NK-92 (cell line): ENCODE data around the gene LITAFD.
A peak's percentile ranks its signal among the peaks of the same experiment; 100 is the strongest.
"Not testable (repeated sequence)": the region's sequence is repeated elsewhere in the genome, so short reads cannot be mapped to it uniquely, and the experiment has no call there.

Experiments used
- DNase-seq: peaks from one replicate; lab custom pipeline; 2025; ENCODE audit not compliant: unreplicated experiment; lab: John Stamatoyannopoulos, UW

LITAFD gene

DNA sequence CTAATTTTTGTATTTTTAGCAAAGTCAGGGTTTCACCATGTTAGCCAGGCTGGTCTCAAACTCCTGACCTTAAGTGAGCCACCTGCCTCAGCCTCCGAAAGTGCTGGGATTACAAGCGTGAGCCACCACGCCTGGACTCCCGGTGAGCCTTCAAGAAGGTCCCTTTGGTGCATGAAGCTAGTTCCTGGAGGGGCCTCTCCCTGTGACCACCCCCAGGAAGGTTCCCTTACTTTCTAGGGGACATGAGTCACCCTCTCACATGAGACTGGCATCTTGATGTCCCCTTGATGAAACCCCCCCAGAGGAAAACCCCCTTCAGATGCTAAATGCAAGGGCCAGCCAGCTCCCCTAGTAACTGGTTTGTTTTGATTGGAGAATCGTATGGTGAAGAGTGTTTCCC lies 26.2 kb upstream of the LITAFD start:
- no peak for DNase-seq

DNA sequence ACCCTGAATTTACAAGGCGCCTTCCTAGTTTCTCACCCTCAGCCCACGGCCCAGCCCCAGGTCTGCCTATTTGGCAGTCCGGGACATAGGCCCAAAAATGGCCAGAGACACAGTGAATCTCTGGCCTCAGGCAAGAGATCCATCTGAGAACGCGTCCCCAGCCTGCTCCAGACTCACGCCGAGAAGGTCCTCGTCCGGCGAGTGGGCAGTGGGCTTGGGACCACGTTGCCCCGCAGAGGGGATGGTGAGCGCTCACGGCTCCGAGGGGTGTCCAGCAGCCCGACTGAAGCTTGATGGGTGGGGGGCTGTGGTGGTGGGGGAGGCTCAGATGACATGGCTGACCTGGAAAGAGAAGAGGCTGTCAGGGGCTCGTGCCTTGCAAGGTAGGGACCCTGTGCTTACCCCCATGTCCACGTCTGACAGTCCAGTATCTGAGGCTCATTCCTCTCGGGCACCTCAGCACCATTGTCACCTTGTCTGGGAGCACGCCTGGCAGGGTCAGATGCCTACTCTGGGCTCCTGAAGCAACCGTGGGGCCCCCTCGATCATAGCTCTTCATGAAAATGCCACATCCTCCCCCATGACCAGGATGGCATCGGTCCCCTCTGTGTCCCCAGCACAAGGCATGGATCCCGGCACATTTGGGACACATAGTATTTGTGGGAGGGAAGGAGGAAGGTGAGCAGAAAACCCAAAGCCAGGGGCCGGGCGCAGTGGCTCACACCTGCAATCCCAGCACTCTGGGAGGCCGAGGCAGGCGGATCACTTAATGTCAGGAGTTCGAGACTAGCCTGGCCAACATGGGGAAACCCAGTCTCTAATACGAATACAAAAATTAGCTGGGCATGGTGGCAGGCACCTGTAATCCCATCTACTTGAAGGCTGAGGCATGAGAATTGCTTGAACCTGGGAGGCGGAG lies 22.9 kb upstream of the LITAFD start:
- no peak for DNase-seq

DNA sequence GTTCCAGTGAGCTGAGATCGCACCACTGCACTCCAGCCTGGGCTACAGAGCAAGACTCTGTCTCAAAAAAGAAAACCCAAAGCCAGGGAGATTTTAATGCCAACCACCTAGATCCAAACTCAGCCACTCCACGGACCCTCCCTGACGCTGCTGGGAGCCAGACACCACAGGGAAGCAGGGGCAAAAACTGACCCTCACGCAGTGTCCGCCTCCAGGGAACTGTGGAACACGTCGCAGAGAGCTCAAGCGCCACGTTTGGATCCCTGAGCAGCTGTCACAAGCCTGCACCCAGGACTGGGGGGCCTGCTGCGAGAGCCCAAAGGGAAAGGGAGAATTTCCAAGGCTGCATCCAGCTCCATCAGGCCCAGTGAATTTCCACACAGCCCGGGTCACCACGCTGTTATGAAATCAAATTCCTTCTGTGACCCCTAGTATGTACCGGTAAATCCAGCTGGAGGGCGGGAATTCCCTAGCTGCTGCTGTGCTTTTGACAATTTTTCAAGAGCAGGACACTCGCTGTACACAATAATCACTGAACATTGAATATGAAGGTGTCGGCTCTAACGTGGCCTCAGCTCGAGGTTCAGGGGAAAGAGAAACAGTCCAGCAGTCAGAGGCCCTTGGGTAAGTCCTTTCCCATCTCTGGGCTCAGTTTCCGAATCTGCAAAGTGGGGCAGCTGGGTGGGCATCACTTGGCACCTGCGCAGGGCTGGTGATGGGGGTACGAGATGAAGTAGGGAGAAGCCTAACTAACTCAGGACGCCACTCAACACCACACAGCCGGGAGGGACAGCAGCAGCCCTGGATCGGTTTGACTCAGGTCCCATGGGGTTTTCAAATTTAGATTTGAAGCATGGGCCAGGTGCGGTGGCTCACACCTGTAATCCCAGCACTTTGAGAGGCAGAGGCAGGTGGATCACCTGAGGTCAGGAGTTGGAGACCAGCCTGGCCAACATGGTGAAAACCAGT lies 22.0 kb upstream of the LITAFD start:
- no peak for DNase-seq

DNA sequence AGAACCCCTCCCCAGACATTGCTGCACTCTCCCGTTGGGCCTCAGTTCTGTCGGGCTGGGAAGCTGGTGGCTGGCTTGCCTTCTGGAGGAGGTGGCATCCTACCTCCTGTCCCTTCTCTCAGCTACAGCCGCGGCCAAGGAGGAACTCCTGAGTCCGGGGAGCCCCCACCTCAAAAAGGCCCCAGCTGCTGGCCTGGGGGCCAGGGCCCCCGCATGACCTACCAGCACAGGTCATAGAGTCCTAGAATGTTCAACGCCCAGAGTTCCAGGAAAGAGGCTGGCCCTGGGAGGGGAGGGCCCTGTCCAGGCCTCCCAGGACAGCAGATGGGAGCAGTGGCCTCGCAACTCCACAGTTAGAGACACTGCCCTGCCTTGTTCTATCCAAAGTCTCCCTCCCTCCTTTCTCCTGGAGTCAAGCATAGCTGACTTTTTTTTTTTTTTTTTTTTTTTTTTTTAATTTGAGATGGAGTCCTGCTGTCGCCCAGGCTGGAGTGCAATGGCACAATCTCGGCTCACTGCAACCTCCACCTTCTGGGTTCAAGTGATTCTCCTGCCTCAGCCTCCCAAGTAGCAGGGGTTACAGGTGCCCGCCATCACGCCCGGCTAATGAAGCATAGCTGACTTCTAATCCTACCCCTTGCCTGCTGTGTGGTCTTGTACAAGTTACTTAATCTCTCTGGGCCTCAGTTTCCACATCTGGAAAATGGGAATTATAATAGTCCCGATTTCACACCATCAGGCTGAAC lies 20.4 kb upstream of the LITAFD start:
- DNase-seq: no peak

DNA sequence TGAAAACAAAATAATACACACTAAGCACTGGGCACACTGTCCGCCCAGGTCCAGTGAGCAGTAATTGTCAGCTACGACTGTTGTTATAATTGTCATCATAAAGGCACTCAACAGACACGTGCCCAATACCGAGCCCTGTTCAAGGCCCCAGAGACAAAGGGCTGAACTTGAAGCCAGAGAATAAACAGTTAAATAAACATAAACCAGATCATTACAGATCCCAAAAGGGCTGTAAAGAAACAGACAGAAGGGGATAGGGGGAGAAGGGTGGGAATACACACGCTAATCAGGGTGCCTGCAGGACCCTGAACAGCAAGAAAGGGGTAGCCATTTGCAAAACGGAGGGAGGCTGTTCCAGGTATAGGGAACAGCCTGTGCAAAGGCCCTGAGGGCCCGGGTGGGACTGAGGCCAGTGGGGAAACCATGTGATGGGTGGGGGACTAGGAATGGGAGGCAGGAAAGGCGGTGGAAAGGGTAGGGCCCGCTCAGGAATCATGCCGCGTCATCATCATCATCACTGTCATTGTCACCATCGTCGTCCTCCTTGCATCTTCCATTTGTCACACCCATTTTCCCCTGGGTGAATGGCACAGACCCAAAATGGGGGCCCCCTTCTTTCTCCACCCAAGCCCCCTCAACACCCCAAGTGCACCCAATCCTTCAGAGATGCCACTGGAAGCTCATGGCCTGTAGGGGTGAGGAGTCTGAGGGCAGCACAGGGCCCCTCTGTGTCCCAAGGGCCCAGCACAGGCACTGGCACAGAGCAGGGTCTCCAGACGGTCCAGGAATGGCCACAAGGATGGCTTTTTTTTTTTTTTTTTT lies 19.6 kb upstream of the LITAFD start:
- DNase-seq: no peak

DNA sequence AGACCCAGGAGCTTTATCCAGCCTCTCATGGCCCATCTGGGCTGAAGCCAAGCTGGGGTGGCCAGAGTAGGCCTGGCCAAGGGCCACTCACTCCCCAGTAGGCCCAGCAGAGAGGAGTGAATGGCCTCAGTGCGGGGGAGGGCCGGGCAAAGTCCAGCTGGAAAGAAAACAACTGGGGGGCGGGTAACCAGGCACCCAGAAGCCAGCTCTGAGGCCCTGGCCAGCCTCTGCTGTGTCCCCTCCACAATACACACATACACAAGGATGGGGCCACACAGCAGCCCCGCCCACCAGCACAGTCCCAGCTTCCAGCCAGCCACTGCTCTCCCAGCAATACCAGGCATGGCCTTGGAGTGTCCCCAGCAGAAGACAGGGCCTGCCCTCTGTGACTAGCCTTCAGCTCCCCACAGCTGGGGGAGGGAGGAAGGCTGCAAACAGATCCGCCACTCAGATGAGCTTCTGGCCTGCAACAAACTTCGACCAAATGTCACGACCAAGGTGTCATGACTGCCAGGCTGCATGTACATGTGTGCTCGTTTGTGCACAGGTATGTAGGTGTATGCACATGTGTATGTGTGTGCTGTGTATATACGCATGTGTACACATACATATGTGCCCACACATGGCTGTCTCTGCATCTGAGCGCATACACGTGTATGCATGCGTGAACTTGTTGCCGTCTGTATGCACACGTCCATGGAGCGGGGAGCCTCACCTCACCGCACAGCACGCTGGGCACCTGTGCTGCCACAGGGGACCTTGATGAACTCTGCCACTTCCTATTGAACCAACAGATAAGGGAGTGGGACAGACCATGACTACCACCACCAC lies 18.3 kb upstream of the LITAFD start:
- no peak for DNase-seq

DNA sequence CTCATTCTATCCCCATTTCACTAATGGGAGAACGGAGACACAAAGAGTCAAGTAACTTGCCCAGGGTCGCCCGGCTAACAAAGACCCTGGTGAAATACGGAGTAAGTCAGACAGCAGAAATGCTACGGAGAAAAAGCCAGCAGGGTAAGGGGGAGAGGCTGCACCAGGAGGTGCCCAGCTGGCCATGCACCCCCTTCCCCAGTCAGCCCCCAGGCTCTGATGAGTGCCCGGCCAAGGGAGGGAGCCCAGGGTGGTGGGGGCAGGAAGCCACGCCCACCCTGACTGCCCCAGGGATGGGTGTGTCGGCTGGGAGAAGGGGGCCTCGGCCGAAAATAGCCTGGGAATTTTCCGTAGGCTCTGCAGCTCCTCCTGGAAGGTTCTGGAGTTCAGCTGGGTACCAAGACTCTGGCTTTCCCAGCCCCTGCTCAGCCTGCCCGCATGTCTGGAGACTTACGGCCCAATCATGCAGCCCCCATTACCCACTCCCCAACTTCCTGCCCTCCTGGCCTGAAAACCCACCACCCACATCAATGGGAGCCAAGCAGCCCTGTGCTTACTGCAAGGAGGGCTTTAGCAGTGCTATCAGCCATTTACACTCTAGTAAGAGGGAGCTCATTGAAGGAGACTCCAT lies 17.6 kb upstream of the LITAFD start:
- DNase-seq: no peak

DNA sequence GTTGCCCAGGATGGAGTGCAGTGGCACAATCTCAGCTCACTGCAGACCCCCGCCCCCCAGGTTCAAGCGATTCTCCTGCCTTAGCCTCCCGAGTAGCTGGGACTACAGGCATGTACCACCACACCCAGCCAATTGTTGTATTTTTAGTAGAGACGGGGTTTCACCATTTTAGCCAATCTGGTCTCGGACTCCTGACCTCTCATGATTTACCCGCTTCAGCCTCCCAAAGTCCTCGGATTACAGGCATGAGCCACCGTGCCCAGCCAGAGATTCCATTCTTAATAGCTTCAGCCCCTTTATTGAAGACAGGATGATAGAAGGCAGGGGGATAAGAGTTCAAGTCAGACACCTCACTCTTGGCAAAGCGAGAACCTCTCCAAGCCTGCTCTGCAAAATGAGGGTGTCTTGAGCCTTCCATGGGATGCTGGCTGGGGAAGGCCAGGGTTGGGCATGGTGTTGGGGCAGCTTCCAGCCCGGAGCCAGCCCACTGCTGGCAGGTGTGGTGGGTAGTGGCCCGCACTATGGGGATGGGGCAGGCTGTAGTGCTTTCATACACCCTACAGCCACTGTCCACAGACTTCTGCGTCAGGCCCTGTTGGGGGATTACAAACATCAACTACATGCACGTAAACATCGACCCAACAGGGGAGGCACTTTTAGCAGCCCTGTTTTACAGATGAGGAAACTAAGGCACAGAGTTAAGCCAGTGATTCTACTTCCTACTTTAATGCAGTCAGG lies 16.8 kb upstream of the LITAFD start:
- no peak for DNase-seq

DNA sequence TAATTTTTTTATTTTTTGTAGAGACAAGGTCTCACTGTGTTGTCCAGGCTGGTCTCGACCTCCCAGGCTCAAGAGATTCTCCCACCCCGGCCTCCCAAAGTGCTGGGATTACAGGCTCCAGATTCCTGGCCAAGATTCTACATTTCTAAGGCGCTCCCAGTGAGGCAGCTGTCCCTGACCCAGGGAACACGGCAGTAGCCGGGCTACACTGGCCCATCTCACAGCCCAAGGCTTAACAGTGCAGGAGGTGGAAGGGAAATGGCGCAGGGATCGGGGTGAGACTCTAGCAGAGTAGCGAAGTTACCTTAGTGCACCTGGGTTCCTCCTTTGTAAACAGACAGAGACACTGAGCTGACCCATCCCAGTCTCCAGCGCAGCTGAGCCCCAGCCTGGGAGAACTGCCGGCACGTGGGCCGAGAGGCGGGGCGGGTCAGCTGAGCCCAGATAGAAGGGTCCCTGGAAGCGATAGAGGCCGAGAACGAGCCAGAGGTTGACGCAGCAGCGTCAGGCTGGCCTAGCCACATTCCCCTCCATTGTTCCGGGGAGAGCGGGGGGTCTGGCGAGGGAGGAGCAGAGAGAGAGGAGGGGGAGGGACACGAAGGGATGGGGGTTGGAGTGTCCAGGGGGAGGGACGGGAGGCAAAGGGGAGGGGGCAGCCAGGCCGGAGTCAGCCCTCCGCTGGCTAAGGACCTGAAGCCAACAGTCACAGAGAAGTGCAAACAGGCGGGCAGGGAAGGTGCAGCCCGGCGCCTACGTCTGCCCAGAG lies 15.8 kb upstream of the LITAFD start:
- DNase-seq: no peak

DNA sequence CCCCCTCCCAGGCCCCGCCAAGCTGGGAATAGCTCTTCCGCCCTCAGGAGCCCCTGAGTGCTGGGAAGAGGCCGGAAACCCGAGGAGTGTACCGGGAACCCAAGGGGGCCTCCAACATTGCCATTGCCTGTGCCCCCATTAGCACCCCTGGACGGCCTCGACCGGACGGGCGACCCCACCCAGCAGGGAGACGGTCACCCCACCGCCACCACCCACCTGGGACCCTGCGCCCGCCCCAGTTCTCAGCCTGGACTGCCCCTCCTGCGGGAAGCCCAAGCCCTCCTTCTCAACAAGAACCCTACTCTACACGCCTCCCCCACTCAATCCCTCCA lies 15.3 kb upstream of the LITAFD start:
- DNase-seq: no peak

DNA sequence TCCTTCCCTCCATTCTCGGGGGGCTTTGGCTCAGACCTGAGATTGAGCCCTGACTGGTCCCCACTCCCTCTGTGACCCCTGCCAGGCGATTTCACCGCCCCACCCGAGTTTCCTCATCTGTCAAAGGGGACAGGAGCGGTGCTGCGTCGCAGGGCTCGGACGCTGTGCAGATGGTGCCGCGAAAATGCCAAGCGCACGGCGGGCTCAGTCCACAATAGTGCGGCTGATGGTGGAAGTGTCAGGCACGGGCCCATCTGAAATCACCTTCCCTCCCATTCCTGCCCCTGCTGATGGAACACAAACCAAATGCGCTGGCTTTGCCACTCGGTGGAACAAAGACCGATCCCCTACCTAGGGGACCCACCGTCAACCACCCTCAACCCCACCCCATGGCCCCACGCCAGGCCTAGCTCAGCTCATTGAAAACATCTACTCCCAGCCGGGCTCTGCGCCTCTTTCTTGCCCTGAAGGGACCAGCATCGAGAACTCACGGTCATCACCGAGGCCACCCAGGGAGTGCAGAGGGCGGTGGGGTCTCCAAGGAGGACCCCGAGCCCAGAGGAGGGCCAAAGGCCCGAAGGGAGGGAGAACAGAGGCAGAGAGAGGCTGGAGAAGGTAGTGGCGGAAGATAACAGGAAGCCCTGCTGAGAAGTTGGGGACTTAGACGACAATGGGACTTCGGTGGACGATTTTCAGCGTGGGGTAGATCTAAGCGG lies 14.8 kb upstream of the LITAFD start:
- DNase-seq: no peak

DNA sequence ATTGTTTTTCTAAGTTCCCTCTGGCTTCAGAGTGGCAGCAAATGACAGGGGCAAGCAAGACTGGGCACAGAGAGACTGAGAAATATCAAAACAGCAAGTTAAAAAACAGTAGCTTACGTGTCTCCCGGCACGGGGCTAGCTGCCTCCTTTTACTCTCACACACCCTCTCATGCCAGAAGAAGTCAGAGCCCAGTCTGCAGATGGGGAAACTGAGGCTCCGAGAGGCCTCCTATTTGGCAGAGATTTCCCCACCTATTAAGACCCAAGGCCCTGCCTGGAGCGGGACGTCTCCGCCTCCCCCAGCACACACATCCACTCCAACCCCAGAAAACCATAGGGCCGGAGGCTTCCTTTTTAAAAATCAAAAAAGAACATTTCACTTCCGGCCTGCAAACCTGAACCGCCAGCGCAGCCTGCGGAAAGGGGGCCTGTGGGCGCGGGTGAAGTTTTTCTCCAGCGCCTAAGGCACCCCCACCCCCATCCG lies 14.2 kb upstream of the LITAFD start:
- DNase-seq: no peak

DNA sequence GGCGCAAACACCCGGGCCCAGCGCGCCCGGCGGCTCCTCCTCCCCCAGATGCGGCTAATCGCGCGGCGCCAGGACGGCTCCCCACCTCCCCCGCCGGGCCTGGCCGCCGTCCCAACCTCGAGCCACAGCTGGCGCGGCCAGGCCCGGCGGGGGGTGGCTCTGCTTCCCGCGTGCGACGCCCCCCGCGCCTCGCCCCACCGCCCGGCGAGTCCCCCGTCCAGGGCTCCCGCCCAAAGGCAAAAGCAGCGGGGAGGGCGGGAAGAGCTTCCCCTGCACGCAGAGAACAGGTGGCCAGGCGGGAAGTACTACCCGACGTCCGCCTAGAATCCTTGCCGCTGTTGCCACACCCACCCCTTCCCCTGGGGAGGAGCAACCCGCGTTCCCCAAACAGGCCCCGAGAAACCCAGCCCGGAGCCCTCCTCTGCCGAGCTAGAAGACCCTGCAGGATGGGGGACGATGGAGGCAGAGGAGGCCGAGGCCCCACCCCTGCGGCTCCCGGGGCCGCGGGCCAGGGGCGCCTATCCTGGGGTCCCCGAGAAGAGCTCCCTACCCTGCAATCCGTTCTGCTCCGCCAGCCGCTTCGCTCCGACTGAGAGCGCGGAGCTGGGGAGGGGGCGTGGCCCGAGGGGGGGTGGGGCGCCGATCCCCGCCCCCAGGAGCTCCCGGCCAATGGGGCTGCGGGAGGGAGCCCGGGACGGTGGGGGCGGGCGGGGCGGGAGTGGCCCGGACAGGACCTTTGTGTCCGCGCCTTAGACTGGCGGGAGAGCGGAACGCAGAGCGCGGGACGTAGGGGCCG lies 13.5 kb upstream of the LITAFD start, which contains the start of gene CARHSP1:
Gene CARHSP1, minus strand, starts transcription at position 591 of the 796 bp plus-strand sequence. CDS start 9,678 bp downstream, outside the sequence.
- DNase-seq: peak; percentile 37

DNA sequence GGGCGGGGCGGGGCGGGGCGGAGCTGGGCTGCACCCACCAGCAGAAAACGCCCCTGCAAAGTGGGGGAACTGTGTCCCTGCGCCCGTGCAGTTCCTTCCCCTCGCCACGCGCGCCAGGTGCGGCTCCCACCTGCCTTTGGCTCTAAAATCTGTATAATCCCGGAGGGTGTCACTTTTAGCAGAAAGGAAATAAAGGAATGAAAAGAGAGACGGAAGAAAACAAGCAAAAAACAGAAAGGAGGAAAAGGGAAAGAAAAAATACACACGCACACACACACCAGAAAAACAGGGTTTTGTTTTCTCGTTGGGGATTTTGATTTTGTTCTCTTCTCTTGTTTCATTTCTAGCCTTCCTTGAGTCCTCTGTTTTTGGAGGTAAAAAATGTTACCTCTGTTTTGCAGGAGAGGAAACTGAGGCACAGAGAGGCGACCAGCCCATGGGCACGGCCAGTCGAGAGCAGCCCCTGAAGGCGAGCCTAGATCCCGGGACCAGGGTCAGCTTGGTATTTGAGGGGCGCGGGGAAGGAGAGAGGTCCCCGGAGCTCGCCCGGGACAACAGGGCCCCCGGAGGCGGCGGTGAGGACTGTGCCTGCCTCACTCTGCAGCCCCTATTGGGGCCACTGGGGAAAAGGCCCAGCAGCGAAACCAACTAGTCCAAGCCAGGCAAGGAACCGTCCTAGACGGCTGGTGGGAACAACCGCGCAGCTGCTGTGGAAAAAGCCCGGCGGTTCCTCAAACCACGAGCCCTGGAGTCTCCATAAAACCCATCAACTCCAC lies 12.8 kb upstream of the LITAFD start:
- DNase-seq: no peak

DNA sequence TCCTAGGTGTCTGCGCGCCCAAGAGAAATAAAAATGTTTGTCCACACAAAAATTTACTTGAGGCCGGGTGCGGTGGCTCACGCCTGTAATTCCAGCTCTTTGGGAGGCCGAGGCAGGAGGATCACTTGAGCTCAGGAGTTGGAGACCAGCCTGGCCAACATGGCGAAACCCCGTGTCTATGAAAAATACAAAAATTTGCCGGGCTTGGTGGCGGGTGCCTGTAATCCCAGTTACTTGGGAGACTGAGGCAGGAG lies 12.2 kb upstream of the LITAFD start:
- not testable (repeated sequence) for DNase-seq
